ENCODE measurements around the gene ITPR1.

GRCh38 chr3:4823385-4823784 lies 330.2 kb downstream of the ITPR1 start:
- TF ChIP-seq CTCF (IDR thresholded peaks at IDR 0.05; ENCODE audit: insufficient read depth, low read length) (no peak), GABPA (IDR thresholded peaks at IDR 0.05; ENCODE audit: low read depth) (no peak)

Data from HL-60 (cell line).